Measurements from ENCODE around the gene PPP1R17.

DNA sequence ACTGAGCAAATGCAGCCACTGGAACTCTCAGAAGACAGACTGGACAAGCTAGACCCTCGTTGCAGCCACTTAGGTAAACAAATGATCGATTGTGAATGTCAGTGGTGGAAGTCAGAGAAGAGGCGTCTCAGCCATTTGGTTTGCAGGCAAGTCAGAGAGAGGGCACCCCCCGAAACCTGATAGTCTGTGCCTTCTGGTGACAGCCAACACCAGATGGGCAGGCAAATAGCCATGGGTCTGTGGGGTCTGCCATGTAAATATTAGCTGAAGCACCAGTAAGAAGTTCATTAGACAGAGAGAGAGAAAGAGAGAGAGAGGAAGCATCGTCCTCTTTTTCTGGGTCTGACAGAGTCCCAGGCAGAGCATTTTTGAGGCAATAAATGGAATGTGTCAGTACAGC is 5.4 kb downstream of the PPP1R17 start:
- TF ChIP-seq, protein P1, sequence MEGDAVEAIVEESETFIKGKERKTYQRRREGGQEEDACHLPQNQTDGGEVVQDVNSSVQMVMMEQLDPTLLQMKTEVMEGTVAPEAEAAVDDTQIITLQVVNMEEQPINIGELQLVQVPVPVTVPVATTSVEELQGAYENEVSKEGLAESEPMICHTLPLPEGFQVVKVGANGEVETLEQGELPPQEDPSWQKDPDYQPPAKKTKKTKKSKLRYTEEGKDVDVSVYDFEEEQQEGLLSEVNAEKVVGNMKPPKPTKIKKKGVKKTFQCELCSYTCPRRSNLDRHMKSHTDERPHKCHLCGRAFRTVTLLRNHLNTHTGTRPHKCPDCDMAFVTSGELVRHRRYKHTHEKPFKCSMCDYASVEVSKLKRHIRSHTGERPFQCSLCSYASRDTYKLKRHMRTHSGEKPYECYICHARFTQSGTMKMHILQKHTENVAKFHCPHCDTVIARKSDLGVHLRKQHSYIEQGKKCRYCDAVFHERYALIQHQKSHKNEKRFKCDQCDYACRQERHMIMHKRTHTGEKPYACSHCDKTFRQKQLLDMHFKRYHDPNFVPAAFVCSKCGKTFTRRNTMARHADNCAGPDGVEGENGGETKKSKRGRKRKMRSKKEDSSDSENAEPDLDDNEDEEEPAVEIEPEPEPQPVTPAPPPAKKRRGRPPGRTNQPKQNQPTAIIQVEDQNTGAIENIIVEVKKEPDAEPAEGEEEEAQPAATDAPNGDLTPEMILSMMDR (IDR thresholded peaks at IDR 0.05) = no peak
- no peak for TF ChIP-seq POLR2A (IDR thresholded peaks at IDR 0.05)
